SK-N-MC (cell line): ENCODE data around the gene PTPRG.

ENCODE experiments used
- DNase-seq: peaks from one replicate; pipeline ENCODE4 v3.0.0-alpha.2; 2011; ENCODE audit warnings: low read depth, low spot score
- H3K27ac ChIP-seq: fragments of 200-600 bp; sonication (generic); 2 replicates; pipeline ENCODE4 v1.5.1; 2016; ENCODE audit warnings: mixed run types
- H3K36me3 ChIP-seq: fragments of 200-600 bp; sonication (generic); 2 replicates; pipeline ENCODE4 v1.6.1; 2017; ENCODE audit warnings: antibody characterized with exemption, low read length, mixed read lengths; ENCODE audit not compliant: insufficient read depth
- H3K4me3 ChIP-seq: fragments of 200-600 bp; sonication (generic); 2 replicates; pipeline ENCODE4 v1.5.1; 2016
- H3K9ac ChIP-seq: fragments of 200-600 bp; sonication (generic); 2 replicates; pipeline ENCODE4 v1.8.0; 2017; ENCODE audit warnings: mixed run types, mixed read lengths; ENCODE audit not compliant: insufficient read length
- H3K9me3 ChIP-seq: fragments of 200-600 bp; sonication (generic); 2 replicates; pipeline ENCODE4 v1.6.1; 2017; ENCODE audit warnings: low read depth, mild to moderate bottlenecking, antibody characterized with exemption, low read length, moderate library complexity, mixed read lengths
- EZH2 ChIP-seq: fragments of 200-600 bp; sonication (generic); IDR thresholded peaks from one replicate; pipeline ENCODE4 v1.6.1; 2017; ENCODE audit warnings: antibody characterized with exemption
- FOXP2 ChIP-seq: optimal IDR thresholded peaks from 2 replicates; pipeline ENCODE3; 2011; ENCODE audit warnings: mild to moderate bottlenecking, moderate library complexity; ENCODE audit not compliant: insufficient read depth; ENCODE audit errors: extremely low read length, control extremely low read depth
- POLR2AphosphoS5 ChIP-seq: IDR thresholded peaks from 2 replicates; pipeline ENCODE4 v1.6.1; 2012; ENCODE audit warnings: mild to moderate bottlenecking, low read depth, low read length, borderline replicate concordance

Gene PTPRG

GRCh38 chr3:61944726-61945125, 383.4 kb downstream of the PTPRG start:
- Histone ChIP-seq H3K9ac (no peak overlapping the region), H3K9me3 (no peaks in the 10 kb centered on the region), H3K4me3 (no peak overlapping the region), H3K36me3 (no peaks in the 10 kb centered on the region), H3K27ac (no peak overlapping the region)
- TF ChIP-seq POLR2AphosphoS5 (no peak), FOXP2 (no peak), EZH2 (no peak)
- no peak for DNase-seq

- no peak overlapping the region for H3K4me3 ChIP-seq
- H3K9ac ChIP-seq = no peak overlapping the region
- DNase-seq = no peak
- TF ChIP-seq FOXP2 (no peak), EZH2 (no peak), POLR2AphosphoS5 (no peak)
- no peaks in the 10 kb centered on the region for H3K9me3 ChIP-seq
- H3K36me3 ChIP-seq = no peaks in the 10 kb centered on the region
- no peak overlapping the region for H3K27ac ChIP-seq
Measured at GRCh38 chr3:61945657-61946056, 384.3 kb downstream of the PTPRG start.

- no peak overlapping the region for H3K9ac ChIP-seq
- no peak for DNase-seq
- no peak overlapping the region for H3K4me3 ChIP-seq
- no peak overlapping the region for H3K27ac ChIP-seq
- no peaks in the 10 kb centered on the region for H3K9me3 ChIP-seq
- no peak for TF ChIP-seq FOXP2
- no peak for TF ChIP-seq POLR2AphosphoS5
- no peak for TF ChIP-seq EZH2
- no peaks in the 10 kb centered on the region for H3K36me3 ChIP-seq
Measured at GRCh38 chr3:61946570-61947324, 385.4 kb downstream of the PTPRG start.

- no peak overlapping the region for H3K27ac ChIP-seq
Measured at GRCh38 chr3:61947456-61947855, 386.1 kb downstream of the PTPRG start.

GRCh38 chr3:61948699-61949305, 387.4 kb downstream of the PTPRG start:
- no peaks in the 10 kb centered on the region for H3K9me3 ChIP-seq
- H3K27ac ChIP-seq = no peak overlapping the region
- no peak for DNase-seq
- H3K9ac ChIP-seq = no peak overlapping the region
- no peaks in the 10 kb centered on the region for H3K36me3 ChIP-seq
- no peak overlapping the region for H3K4me3 ChIP-seq
- TF ChIP-seq FOXP2 (no peak), EZH2 (no peak), POLR2AphosphoS5 (no peak)

More at GRCh38 chr3:61947456-61947855, 386.1 kb downstream of the PTPRG start:
- Histone ChIP-seq H3K9ac (no peak overlapping the region), H3K4me3 (no peak overlapping the region), H3K36me3 (no peaks in the 10 kb centered on the region), H3K9me3 (no peaks in the 10 kb centered on the region)
- no peak for DNase-seq
- no peak for TF ChIP-seq FOXP2
- TF ChIP-seq POLR2AphosphoS5 = no peak
- no peak for TF ChIP-seq EZH2

- Histone ChIP-seq H3K9me3 (no peaks in the 10 kb centered on the region), H3K4me3 (no peak overlapping the region), H3K27ac (no peak overlapping the region), H3K9ac (no peak overlapping the region), H3K36me3 (no peaks in the 10 kb centered on the region)
- TF ChIP-seq POLR2AphosphoS5 (no peak), EZH2 (no peak), FOXP2 (no peak)
- no peak for DNase-seq
Measured at GRCh38 chr3:61954097-61954540, 392.7 kb downstream of the PTPRG start.

GRCh38 chr3:61955483-61955882, 394.1 kb downstream of the PTPRG start:
- H3K4me3 ChIP-seq = no peak overlapping the region
- no peak overlapping the region for H3K27ac ChIP-seq
- no peaks in the 10 kb centered on the region for H3K36me3 ChIP-seq
- H3K9me3 ChIP-seq = no peaks in the 10 kb centered on the region
- DNase-seq = no peak
- no peak for TF ChIP-seq EZH2
- no peak for TF ChIP-seq POLR2AphosphoS5
- TF ChIP-seq FOXP2 = no peak
- no peak overlapping the region for H3K9ac ChIP-seq

- H3K36me3 ChIP-seq = no peaks in the 10 kb centered on the region
- no peak overlapping the region for H3K9ac ChIP-seq
- H3K27ac ChIP-seq = no peak overlapping the region
- no peak for DNase-seq
- no peak overlapping the region for H3K4me3 ChIP-seq
- TF ChIP-seq EZH2 (no peak), POLR2AphosphoS5 (no peak), FOXP2 (no peak)
- no peaks in the 10 kb centered on the region for H3K9me3 ChIP-seq
Measured at GRCh38 chr3:61956236-61956635, 394.9 kb downstream of the PTPRG start.

- TF ChIP-seq POLR2AphosphoS5 = no peak
- no peak for TF ChIP-seq EZH2
- no peak for TF ChIP-seq FOXP2
- no peak overlapping the region for H3K4me3 ChIP-seq
- H3K9ac ChIP-seq = no peak overlapping the region
- H3K36me3 ChIP-seq = no peaks in the 10 kb centered on the region
- no peak overlapping the region for H3K27ac ChIP-seq
- DNase-seq = no peak
- H3K9me3 ChIP-seq = no peaks in the 10 kb centered on the region
Measured at GRCh38 chr3:61957259-61957658, 395.9 kb downstream of the PTPRG start.

- Histone ChIP-seq H3K36me3 (no peaks in the 10 kb centered on the region), H3K9me3 (no peaks in the 10 kb centered on the region), H3K27ac (no peak overlapping the region), H3K4me3 (no peak overlapping the region), H3K9ac (no peak overlapping the region)
- TF ChIP-seq EZH2 (no peak), POLR2AphosphoS5 (no peak), FOXP2 (no peak)
- no peak for DNase-seq
Measured at GRCh38 chr3:61960976-61961375, 399.6 kb downstream of the PTPRG start.
